Esophagus squamous epithelium (tissue), 5 donors: ENCODE measurements around the gene TAF11L5. TPM values are rescaled to one million over a fixed set of nuclear protein-coding genes. Genes with fewer than 3 reads are reported as not detected.
"Not testable (repeated sequence)": the region's sequence is repeated elsewhere in the genome, so short reads cannot be mapped to it uniquely, and the experiment has no call there.

Experiments used
- DNase-seq: peaks from one replicate; lab custom pipeline; 2025; lab: John Stamatoyannopoulos, UW
- H3K27ac ChIP-seq, 4 donors: fragments of 200-600 bp; sonication (generic); one replicate each; pipeline ENCODE4 v1.5.1; 2016 to 2019; ENCODE audit warnings: mild to moderate bottlenecking in 1 of 4
- H3K27me3 ChIP-seq, 4 donors: fragments of 200-600 bp; sonication (generic); 1 replicate in 3 of 4; 2 replicates in 1 of 4; pipeline versions ENCODE4 v1.5.1 to v1.6.0; 2017 to 2021; ENCODE audit warnings: antibody characterized with exemption in 1 of 4
- H3K36me3 ChIP-seq, 3 donors: fragments of 200-600 bp; sonication (generic); one replicate each; pipeline ENCODE4 v1.5.1; 2016 to 2019
- H3K4me1 ChIP-seq, 3 donors: fragments of 200-600 bp; sonication (generic); one replicate each; pipeline ENCODE4 v1.5.1; 2017 to 2019
- H3K4me3 ChIP-seq, 4 donors: fragments of 200-600 bp; sonication (generic); 1 replicate in 3 of 4; 2 replicates in 1 of 4; pipeline ENCODE4 v1.5.1; 2016 to 2019; ENCODE audit warnings: mild to moderate bottlenecking in 2 of 4, moderate library complexity in 1 of 4
- H3K9me3 ChIP-seq, 3 donors: fragments of 200-600 bp; sonication (generic); one replicate each; pipeline ENCODE4 v1.5.1; 2016 to 2019
- CTCF ChIP-seq, 6 experiments: fragments of 450-650 bp in 4 of 6; fragments of 200-600 bp in 2 of 6; sonication (generic) in 2 of 6; IDR thresholded peaks; one replicate each; pipeline ENCODE4 v1.5.1; 2016 to 2019; ENCODE audit warnings: antibody characterized with exemption in 6 of 6, mild to moderate bottlenecking in 4 of 6, moderate library complexity in 4 of 6
- POLR2A ChIP-seq, 4 donors: fragments of 450-650 bp; IDR thresholded peaks; one replicate each; pipeline ENCODE4 v1.6.1; 2017; ENCODE audit warnings: antibody characterized with exemption in 4 of 4, mild to moderate bottlenecking in 4 of 4, moderate library complexity in 3 of 4
- WGBS, 2 donors: methylation state at CpG; one replicate each; pipeline ENCODE4 v1.1.5; 2018; 5-methylcytosine and 5-hydroxymethylcytosine counted together
- intact Hi-C: fragments of 100-400 bp; cut with DNase I; formaldehyde crosslinking; loops from one replicate; pipeline ENCODE4 v1.15.0; 2022
- total RNA-seq, 4 donors: library from RNA; depleted of rRNA; stranded (reverse); fragments of >200 nt; gene quantifications; one replicate each; pipeline ENCODE4 v1.1.0, GENCODE V29; 2016
- donor health status: DM: yes; HTN: yes; CAD: no.

TAF11L5 gene
- total RNA-seq, 4 donors from 2014 or later: not detected

DNA sequence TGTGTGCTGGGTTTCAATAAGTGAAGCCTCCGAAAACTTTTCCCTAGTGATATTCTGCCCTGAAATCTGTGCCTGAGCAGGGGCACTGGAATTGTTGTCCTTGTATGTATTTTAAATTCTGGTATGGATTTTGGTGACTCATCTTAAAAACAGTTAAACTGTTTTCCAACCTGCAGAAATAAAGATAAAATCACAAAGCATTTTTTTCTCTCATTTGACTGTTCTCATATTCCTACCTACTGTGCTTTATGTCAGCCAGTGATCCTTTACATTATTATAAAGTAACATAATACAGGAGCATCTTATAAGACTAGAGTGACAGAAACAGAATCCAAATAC is 37.9 kb upstream of the TAF11L5 start:
- intact Hi-C loops: no loop called here
- DNase-seq: no peak
- H3K27ac ChIP-seq: no peak overlapping the region
- TF ChIP-seq POLR2A (IDR thresholded peaks at IDR 0.05): no peak
- no peak for TF ChIP-seq CTCF (IDR thresholded peaks at IDR 0.05)
- H3K9me3 ChIP-seq: no peaks in the 10 kb centered on the region
- no peaks in the 10 kb centered on the region for H3K4me1 ChIP-seq
- no peaks in the 10 kb centered on the region for H3K36me3 ChIP-seq
- H3K27me3 ChIP-seq: no peaks in the 10 kb centered on the region
- H3K4me3 ChIP-seq: no peak overlapping the region
- WGBS, 2 donors: 91 to 100% methylated on average over 1 of the region's 1 CpG

DNA sequence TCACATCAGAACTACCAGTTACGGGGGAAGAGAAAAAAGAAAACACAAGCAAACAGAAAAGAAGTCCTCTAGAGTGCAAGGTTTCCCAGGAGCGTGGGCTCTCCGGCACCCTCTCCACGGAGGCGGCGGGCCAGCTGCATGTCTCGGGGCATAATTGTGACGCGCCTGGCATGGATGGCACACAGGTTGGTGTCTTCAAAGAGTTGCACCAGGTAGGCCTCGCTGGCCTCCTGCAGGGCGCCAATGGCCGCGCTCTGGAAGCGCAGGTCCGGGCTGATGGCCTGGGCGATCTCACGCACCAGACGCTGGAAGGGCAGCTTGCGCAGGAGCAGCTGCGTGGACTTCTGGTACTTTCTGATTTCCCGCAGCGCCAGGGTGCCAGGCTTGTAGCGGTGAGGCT is 33.8 kb upstream of the TAF11L5 start:
- 95 to 97% methylated on average over 9 of the region's 23 CpGs for WGBS, 2 donors
- H3K27ac ChIP-seq, H3K4me1 ChIP-seq, H3K4me3 ChIP-seq, H3K27me3 ChIP-seq, H3K36me3 ChIP-seq, DNase-seq, intact Hi-C loops, H3K9me3 ChIP-seq: not testable (repeated sequence)

GRCh38 chr5:17492770-17493169 is 32.3 kb upstream of the TAF11L5 start:
- H3K27me3 ChIP-seq: no peaks in the 10 kb centered on the region
- H3K4me3 ChIP-seq: no peak overlapping the region
- DNase-seq: no peak
- intact Hi-C loops: no loop called here
- H3K27ac ChIP-seq: no peak overlapping the region
- H3K9me3 ChIP-seq: no peaks in the 10 kb centered on the region
- WGBS, 2 donors: 82 to 88% methylated on average over 3 of the region's 3 CpGs
- TF ChIP-seq POLR2A (IDR thresholded peaks at IDR 0.05): no peak
- no peak for TF ChIP-seq CTCF (IDR thresholded peaks at IDR 0.05)
- H3K4me1 ChIP-seq: no peaks in the 10 kb centered on the region
- H3K36me3 ChIP-seq: no peaks in the 10 kb centered on the region

- H3K27me3 ChIP-seq: no peaks in the 10 kb centered on the region
- no peaks in the 10 kb centered on the region for H3K36me3 ChIP-seq
- no peaks in the 10 kb centered on the region for H3K9me3 ChIP-seq
- 73 to 92% methylated on average over 2 to 4 of the region's 4 CpGs for WGBS, 2 donors
- no peaks in the 10 kb centered on the region for H3K4me1 ChIP-seq
- DNase-seq: no peak
- H3K4me3 ChIP-seq: no peak overlapping the region
- intact Hi-C loops: no loop called here
- H3K27ac ChIP-seq: no peak overlapping the region
- no peak for TF ChIP-seq CTCF (IDR thresholded peaks at IDR 0.05)
- no peak for TF ChIP-seq POLR2A (IDR thresholded peaks at IDR 0.05)
These were observed 27.6 kb upstream of the TAF11L5 start for GRCh38 chr5:17497446-17497845.

DNA sequence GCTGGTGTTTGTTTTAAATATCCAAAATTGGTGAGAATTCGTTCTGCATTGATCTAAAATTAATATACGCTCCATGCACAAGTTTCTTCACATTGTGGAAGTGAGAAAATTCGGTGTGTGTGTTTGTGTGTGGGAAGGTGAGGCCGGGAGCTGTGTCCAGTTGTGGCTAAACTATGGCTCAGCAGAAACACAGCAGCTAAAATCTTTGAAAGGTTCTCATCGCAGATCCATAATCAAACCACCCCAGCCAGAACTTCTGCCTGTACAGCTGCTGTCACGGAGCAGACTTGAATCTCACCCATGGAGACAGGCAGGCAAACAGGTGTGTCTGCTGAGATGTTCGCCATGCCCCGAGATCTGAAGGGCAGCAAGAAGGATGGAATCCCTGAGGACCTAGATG is 27.1 kb upstream of the TAF11L5 start, which contains the start of gene TAF11L2:
Gene TAF11L2 (plus strand): TSS at position 301 of the 400 bp plus-strand sequence.
- DNase-seq, H3K36me3 ChIP-seq, intact Hi-C loops, H3K9me3 ChIP-seq, H3K4me3 ChIP-seq, H3K4me1 ChIP-seq, H3K27me3 ChIP-seq, H3K27ac ChIP-seq: not testable (repeated sequence)
- 81 to 85% methylated on average over 7 to 8 of the region's 8 CpGs for WGBS, 2 donors

GRCh38 chr5:17511775-17512325 is 13.2 kb upstream of the TAF11L5 start:
- no peak for TF ChIP-seq CTCF (IDR thresholded peaks at IDR 0.05)
- no peak for TF ChIP-seq POLR2A (IDR thresholded peaks at IDR 0.05)
- Histone ChIP-seq H3K27ac (no peak overlapping the region), H3K4me3 (no peak overlapping the region), H3K36me3 (no peaks in the 10 kb centered on the region), H3K4me1 (no peaks in the 10 kb centered on the region), H3K27me3 (no peaks in the 10 kb centered on the region), H3K9me3 (no peaks in the 10 kb centered on the region)
- DNase-seq: no peak
- 91 to 93% methylated on average over 5 to 14 of the region's 17 CpGs for WGBS, 2 donors
- intact Hi-C loops: no loop called here

GRCh38 chr5:17517526-17517925 is 7.5 kb upstream of the TAF11L5 start:
- H3K9me3 ChIP-seq, H3K27ac ChIP-seq, H3K36me3 ChIP-seq, intact Hi-C loops, H3K4me1 ChIP-seq, DNase-seq, H3K27me3 ChIP-seq, H3K4me3 ChIP-seq: not testable (repeated sequence)
- WGBS, 2 donors: 78 to 81% methylated on average over 10 to 11 of the region's 12 CpGs

DNA sequence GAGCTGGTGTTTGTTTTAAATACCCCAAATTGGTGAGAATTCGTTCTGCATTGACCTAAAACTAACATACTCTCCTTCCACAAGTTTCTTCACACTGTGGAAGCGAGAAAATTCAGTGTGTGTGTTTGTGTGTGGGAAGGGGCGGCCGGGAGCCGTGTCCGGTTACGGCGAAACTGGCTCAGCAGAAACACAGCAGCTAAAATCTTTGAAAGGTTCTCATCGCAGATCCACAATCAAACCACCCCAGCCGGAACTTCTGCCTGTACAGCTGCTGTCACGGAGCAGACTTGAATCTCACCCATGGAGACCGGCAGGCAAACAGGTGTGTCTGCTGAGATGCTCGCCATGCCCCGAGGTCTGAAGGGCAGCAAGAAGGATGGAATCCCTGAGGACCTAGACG is 7.0 kb upstream of the TAF11L5 start, which contains the start of gene TAF11L3:
Gene TAF11L3 (plus strand): TSS at position 301 of the 400 bp plus-strand sequence.
- H3K4me1 ChIP-seq, DNase-seq, H3K27me3 ChIP-seq, H3K36me3 ChIP-seq, intact Hi-C loops, H3K4me3 ChIP-seq, H3K9me3 ChIP-seq, H3K27ac ChIP-seq: not testable (repeated sequence)
- no CpG with 5 or more reads among the region's 15 CpGs for WGBS, 2 donors

DNA sequence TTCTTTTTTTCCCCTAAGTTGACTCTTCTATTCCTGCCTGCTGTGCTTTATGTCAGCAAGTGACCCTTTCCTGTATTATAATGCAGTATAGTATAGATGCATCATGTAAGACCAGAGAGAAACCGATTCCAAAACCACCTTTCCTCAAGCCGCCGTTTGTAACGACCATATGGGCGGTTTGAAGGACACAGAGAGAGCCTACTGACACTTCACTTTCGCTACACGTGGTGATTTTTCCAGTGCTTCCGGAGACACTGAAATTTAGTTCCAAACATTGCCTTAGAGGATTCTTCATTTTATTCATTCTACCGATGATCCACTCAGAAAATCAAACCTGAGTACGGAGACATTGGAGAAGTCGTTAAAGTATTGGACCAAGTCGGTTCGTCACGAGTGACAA is 5.5 kb upstream of the TAF11L5 start:
- intact Hi-C loops, H3K9me3 ChIP-seq, DNase-seq, H3K27ac ChIP-seq, H3K36me3 ChIP-seq, H3K4me3 ChIP-seq, H3K4me1 ChIP-seq, H3K27me3 ChIP-seq: not testable (repeated sequence)
- WGBS, 2 donors: 90 to 92% methylated on average over 9 of the region's 14 CpGs
